SH-SY5Y (cell line): ENCODE results near the gene INS.

Experiments used
- GATA2 ChIP-seq: IDR thresholded peaks from 2 replicates; pipeline ENCODE4 v1.6.1; 2011; ENCODE audit warnings: mild to moderate bottlenecking, low read depth, low read length
- GATA3 ChIP-seq: IDR thresholded peaks from 2 replicates; pipeline ENCODE4 v1.6.1; 2011; ENCODE audit warnings: low read depth, mild to moderate bottlenecking, low read length, moderate library complexity

DNA sequence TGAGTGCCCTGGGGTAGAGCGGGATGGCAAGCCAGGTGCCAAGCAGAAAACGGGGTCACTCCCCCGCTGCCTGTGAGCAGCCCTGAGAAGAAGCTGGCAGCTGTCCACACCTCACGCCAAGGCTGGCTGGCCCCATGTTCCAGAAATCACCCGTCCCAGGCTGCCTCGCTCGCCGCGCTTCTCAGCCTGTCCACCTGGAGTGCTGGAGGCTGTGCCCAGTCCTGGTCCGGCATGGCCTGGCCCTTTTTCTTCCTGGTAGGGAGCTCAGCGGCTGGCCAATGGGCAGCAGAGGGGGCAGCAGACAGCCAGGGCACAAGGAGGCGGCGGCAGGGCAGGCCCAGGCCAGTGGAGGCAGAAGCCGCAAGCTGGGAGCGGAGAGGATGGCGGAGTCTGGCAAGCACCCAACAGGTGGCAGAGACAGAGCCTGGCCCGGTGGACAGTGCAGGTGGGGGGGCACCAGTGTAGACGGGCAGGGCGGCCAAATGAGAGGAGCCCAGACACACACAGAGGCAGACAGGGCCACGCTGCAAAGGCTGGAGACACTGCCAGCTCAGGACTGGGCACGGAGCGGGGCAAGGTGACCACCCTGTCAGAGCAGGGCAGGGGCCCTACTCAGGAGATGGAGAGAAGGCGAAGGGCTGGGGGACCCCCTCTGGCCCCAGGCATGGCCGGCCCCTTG, 47.8 kb upstream of the INS start:
- TF ChIP-seq GATA3 (no peak), GATA2 (no peak)
